HG03520 (cell line): ENCODE measurements around the gene OXLD1.

Source experiments
- ATAC-seq: cut with Tn5 transposase; IDR thresholded peaks from one replicate; pipeline ENCODE4 v1.9.1; 2021; ENCODE audit warnings: mild to moderate bottlenecking, moderate library complexity; ENCODE audit not compliant: unreplicated experiment

Gene OXLD1

DNA sequence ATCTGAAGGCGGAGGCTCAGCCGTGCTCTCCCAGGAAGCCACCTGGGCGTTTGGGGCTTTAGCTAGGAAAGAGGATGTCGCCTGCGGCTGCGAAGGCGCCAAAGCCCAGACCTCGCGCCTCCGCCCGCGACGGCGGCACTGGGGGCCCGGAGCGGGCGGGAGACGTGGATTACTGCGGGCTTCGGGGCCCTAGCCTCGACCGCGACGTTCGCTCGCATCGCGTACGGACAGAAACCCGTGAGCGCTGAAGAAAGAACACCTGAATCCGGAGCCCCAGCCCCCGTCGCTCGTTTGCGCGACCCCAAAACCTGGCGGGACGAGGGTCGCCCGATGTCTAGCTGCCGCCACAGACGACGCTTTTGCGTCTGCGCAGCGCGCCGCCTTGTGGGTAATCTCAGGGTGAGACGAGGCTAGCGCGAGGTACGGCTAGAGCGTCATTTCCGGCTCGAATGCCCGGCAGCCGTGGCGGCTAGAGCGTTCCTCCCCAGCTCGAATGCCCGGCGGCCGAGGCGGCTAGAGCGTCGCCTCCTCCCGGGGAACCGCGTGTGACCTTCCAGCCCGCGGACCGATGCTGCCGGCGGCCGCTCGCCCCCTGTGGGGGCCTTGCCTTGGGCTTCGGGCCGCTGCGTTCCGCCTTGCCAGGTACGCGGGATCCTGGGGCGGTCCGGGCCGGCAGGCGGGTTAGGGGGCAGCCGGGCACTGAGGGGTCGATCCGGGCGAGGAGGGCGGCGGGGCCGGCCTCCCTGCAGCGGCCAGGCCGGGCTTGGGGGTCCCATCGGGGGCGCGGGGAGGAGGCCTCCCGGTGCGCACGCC, 36.7 kb upstream of the OXLD1 start, which contains the start of gene MRPL12:
Gene MRPL12, plus strand, starts transcription at position 434 of the 813 bp plus-strand sequence. Its CDS starts 135 bp downstream, at position 569.
- no peak for ATAC-seq

DNA sequence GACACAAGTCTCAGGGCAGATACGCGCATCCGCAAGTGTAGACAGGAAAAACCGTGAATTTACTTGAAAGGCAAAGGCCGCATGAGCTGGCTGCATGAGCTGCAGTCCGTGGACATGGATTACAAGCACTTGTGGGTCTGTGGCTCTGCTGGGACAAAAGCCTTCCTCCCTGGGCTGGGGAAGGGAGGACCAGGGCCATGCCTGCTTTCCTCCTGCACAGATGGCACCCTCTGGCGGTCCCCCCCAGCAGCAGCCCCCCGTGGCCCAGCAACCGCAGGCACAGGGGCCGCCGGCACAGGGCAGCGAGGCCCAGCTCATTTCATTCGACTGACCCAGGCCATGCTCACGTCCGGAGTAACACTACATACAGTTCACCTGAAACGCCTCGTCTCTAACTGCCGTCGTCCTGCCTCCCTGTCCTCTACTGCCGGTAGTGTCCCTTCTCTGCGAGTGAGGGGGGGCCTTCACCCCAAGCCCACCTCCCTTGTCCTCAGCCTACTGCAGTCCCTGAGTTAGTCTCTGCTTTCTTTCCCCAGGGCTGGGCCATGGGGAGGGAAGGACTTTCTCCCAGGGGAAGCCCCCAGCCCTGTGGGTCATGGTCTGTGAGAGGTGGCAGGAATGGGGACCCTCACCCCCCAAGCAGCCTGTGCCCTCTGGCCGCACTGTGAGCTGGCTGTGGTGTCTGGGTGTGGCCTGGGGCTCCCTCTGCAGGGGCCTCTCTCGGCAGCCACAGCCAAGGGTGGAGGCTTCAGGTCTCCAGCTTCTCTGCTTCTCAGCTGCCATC, 35.1 kb upstream of the OXLD1 start:
- ATAC-seq, result no peak

DNA sequence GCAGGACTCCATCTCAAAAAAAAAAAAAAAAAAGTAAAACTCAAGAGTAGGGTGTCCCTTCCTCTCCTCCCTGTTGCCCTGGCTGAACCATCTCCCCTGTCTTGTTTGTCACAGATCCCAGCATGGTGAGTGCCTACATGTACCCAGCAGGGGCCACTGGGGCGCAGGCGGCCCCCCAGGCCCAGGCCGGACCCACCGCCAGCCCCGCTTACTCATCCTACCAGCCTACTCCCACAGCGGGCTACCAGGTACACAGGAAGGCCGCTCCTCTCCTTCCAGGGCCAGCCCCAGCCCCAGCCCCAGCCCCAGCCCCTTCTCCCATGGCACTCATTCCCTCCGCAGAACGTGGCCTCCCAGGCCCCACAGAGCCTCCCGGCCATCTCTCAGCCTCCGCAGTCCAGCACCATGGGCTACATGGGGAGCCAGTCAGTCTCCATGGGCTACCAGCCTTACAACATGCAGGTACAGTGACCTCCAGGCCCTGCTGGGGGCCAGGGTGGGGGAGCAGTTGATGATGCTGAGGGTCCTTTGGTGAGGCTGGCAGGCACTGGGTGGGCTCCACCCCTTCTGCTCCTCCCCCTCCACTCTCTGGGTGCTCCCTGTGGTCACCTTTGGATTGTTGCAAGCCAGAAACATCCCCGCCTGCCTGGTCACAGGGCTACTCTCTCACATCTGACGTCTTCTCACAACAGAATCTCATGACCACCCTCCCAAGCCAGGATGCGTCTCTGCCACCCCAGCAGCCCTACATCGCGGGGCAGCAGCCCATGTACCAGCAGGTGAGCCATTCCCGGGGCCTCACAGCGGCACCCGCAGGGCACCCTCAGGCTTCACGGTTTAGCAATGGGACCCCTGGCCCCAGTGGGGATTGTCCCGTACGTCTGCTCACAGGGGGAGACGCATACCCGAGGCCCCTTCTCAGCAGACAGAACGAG, 34.2 kb upstream of the OXLD1 start:
- ATAC-seq, result no peak

DNA sequence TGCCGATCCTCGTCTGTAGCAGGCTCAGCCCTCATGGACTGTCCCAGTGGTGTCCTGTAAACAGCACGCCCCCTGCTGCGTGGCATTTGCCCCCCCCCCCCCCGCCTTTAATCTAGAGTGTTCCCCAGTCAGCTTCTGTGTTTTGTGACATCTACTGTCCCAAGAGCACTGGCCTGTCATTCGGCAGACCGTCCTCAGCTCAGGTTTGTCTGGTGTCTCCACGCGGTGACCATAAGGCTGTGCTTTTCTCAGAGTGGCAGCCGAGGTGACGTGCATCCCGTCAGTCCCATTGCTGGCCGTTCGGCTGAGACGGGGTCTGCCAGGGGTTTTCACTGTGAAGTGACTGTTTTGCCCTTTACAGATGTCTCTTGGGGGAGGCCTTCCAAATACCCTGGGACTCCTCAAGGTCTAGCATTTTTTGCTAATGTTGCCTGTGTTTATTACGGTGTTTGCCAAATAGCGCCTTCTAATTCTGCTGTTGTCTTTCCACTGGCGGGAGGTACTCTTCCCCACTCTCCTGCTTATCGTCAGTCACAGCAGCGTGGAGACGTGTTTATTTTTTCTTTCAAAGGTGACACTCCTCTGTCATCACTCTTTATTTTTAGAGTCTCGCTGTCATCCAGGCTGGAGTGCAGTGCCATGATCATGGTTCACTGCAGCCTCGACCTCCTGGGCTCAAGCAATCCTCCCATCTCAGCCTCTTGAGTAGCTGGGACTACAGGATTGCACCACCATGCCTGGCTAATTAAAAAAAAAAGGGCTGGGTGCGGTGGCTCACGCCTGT, 31.0 kb upstream of the OXLD1 start:
- ATAC-seq, result no peak

DNA sequence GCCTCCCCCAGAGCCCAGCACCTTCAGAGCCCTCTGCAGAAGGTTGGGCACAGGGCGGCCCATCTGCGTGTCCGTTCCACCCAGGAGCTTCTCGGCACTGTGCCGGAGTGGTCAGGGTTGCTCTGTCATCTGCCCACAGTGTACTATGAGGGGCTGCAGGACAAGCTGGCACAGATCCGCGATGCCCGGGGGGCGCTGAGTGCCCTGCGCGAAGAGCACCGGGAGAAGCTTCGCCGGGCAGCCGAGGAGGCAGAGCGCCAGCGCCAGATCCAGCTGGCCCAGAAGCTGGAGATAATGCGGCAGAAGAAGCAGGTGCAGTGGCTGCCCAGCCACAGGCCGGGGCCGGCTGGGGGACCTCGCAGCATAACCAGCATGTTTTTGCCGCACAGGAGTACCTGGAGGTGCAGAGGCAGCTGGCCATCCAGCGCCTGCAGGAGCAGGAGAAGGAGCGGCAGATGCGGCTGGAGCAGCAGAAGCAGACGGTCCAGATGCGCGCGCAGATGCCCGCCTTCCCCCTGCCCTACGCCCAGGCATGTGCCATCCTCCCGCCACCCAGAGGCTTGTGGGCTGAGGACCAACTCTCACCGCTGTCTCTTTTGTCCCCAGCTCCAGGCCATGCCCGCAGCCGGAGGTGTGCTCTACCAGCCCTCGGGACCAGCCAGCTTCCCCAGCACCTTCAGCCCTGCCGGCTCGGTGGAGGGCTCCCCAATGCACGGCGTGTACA, 30.0 kb upstream of the OXLD1 start:
- no peak for ATAC-seq

DNA sequence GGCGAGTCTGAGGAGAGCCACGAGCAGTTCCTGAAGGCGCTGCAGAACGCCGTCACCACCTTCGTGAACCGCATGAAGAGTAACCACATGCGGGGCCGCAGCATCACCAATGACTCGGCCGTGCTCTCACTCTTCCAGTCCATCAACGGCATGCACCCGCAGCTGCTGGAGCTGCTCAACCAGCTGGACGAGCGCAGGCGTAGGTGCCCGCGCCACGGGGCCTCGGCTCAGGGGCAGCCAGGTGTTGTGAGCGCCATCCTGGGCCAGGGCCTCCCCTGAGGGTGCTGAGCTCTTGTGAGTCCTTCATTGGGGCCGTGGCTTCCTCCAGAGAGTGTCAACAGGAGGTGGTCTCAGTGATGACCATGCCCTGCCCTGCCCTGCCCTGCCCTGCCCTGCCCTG, 29.4 kb upstream of the OXLD1 start:
- ATAC-seq, result no peak

DNA sequence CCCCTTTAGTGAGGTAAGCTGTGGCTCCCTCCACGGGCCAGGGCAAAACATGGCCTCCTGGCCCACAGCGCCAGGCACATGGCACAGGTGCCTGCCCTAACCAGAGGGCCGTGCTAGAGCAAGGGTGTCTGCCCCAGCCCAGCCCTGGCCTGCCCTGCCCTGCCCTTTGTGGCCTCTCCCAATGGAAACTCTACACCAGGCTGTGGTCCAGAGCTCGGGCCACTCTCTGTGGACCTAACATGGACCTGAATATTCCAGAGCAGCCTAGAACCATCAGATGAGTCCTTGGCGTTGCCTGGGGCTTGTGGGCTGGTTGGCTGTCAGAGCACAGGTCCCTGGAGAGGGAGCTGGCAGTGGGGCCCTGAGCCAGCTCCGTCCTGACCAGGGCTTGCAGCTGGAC, 28.8 kb upstream of the OXLD1 start:
- no peak for ATAC-seq

DNA sequence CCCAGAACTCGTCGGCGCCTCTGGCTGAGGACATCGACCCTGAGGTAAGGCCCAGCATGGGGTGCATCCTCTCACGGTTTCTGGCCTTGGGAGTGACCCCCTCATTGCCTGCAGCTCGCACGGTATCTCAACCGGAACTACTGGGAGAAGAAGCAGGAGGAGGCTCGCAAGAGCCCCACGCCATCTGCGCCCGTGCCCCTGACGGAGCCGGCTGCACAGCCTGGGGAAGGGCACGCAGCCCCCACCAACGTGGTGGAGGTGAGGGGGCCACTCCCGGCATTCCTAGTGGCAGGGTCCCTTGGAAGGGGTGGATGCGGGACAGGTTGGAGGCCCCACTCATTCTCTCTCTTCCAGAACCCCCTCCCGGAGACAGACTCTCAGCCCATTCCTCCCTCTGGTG, 28.4 kb upstream of the OXLD1 start:
- no peak for ATAC-seq

DNA sequence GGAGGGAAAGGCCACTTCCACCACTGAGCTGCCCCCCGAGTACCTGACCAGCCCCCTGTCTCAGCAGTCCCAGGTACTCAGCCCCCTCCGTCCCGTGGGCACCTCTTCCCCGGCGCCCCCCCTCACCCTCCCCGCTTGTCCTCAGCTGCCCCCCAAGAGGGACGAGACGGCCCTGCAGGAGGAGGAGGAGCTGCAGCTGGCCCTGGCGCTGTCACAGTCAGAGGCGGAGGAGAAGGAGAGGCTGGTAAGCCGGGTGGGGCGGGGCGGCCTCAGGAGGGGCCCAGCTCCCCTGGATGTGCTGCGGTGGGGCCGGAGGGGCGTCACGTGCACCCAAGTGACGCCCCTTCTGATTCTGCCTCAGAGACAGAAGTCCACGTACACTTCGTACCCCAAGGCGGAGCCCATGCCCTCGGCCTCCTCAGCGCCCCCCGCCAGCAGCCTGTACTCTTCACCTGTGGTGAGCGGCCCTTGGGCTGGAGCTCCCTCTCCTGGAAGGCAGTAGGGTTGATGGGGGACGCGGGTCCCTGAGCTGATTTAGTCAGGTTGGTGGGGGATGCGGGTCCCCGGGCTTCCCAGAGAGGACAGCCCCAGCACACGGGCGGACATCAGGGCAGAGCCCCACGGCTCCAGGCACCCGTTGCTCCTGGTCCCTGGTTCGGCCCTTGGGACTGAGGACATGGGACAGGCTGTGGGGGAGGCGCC, 27.3 kb upstream of the OXLD1 start:
- ATAC-seq, result no peak

DNA sequence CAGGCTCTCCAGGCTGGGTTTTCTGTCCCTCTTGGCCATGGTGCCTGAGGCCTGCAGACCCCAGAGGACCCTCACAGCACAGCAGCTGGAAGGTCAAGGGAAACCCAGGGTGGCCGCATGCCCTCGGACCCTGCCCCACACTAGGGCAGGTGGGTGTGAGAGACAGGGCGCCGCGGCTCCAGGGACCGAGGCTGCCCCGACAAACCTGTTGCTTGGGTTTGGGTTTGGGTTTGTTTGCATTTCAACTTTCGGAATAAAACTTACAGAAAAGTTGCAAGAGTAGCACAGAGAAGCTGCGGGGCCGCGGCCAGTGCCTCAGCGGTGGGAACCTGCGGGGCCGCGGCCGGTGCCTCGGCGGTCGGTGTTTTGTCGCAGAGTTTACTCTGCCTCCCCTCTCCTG, 25.2 kb upstream of the OXLD1 start:
- no peak for ATAC-seq

DNA sequence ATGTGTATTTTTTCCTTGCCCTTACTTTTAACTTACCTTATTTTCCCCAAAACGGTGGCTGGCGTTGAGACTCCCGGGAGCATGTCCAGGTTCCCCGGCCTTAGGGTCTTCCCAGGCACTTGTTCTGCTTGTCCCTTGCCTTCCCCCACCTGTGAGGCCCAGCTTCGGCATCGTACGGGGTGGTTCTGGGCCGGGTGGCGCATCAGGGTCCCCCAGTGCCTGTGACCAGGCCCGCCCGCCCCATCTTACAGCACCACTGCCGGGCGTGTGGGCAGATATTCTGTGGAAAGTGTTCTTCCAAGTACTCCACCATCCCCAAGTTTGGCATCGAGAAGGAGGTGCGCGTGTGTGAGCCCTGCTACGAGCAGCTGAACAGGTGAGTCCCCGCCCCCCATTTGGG, 24.8 kb upstream of the OXLD1 start:
- no peak for ATAC-seq

DNA sequence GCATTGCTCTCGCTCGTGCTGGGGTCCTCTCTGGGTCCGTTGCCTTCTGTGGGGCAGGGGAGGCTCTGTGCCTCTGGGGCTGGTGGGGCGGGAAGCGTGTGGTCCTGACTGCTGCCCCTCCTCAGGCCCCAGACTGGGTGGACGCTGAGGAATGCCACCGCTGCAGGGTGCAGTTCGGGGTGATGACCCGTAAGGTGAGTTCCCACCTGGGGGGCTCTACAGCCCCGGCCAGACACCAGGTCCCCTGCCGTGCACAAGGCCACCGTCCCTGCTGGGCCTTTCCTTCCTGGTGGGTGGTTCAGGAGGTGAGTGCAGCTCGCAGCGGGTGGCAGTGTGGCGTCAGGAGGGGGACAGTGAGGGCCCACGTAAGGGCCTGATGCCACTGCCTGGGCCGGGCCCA, 24.1 kb upstream of the OXLD1 start:
- ATAC-seq, result no peak

DNA sequence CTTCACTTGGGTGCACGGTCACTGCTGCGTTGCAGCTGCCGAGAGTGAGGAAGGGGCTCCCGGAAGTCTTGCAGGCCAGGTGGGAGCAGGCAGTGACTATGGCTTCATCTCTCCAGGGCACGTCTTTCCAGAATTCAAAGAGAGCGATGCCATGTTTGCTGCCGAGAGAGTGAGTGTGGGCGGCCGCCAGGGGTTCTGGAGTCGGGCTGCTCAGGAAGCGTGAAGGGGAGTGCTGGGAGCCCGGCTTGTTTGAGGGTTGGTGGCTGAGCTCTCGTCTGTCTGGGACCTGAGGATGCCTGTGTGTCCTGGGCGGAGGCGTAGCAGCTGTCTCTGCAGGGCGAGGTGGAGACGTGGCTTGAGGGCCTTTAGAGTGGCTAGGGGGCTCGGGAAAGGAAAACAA, 23.7 kb upstream of the OXLD1 start:
- ATAC-seq, result no peak

DNA sequence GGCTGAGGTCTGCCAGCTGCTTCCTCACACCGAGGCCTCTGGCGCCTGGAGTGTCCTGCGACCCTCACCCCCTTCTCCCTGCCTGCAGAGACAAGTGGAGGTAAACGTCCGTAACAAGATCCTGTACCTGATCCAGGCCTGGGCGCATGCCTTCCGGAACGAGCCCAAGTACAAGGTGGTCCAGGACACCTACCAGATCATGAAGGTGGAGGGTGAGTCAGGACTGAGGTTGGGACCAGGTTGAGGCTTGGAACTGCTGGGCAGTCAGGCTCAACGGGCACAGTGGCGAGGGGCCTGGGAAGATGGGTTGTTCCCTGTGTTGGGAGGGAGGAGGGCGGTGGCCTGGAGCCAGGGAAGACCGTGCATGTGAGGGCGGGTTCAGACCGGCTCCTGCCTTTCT, 22.2 kb upstream of the OXLD1 start:
- ATAC-seq, result no peak

DNA sequence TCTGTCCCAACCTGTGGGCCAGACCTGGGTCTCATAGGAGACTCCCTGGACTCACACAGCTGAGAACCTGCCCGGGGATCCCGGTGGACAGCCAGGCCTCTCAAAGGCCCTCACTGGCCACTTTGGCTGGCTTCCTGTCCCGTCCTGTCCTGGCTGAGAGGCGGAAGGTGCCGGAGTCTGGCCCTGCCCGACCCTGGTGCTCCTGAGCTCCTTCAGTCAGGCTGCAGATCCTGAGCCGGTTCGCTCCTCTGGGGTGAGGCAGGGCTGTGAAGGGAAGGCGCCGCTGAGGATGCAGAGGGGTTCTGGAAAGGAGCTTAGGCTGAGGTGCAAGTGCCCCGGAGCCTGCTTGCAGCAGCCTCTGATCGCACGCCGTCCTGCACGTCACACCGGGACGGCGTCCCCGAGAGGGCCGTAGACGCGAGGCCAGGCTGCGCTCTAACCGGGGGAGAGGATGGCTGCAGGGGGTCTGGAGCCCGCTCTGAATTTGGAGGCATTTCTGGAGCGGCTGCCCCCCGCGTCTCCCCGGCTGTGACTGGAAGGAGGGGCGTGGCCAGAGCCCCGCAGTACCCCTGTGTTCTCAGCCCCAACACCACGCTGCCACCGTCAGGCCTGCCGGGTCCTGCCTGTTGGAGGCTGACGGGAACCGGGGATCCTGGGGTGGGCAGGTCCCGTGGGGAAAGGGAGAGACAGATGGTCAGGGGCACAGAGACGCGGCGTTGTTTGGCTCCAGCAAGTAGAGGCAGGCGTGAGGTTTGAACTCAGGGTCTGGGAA, 21.6 kb upstream of the OXLD1 start:
- ATAC-seq, result no peak

DNA sequence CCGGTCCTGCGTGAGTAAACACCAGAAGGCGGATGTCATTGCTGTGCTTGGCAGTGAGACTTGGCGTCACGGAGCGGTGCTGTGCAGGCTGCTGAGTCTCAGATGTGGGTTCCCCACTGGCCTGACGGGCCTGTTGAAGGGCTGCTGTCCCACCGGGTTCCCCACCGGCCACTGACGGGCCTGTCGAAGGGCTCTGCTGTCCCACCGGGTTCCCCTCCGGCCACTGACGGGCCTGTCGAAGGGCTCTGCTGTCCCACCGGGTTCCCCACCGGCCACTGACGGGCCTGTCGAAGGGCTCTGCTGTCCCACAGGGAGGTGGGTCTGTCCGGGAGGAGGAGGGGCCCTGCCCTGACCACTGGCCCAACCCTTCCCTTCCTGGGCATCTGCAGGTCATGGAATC, 20.2 kb upstream of the OXLD1 start:
- no peak for ATAC-seq

DNA sequence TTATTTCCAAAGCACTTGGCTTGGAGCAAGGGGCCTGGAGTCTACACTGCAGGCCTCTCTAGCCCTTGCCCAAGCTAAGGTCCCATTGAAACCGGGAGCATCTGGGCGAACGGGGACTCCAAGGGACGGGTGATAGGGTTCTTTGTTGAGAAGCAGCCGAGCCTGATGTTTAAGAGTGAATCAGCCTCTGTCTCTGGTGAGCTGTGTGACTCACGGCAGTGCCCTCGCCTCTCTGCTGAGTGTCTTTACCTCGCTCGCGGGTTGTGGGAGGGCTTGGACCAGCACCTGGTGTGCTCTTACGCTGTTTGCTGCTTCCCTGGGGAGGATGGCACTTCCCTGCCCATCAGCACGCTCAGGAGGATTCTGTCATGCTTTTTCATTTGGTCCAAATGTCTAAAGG, 18.7 kb upstream of the OXLD1 start:
- ATAC-seq, result no peak

DNA sequence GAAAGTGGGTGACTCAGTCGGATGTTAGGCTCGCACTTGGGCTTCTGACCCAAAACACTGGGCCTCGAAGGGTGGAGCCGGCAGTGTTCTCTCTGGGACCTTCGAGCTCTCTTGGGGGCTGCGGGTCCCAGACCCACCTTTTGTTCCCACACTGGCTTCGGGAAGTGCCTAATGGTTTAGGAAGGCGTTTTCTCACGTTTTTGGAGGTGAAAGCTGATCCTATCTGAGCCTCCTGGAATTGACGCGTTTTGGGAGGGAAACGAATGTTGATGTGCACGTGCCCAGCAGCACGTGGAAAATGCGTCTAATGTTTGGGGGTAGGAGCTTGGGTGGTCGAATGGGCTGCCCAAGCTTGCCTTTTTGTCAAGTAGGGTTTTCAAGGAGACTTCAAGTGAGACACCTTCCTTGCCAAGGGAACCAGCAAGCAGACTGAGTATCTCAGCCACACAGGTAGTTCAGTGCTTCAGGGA, 18.1 kb upstream of the OXLD1 start:
- no peak for ATAC-seq
